Neural cell (in vitro differentiated cells): ENCODE results near the gene MRPL50. TPM values are rescaled to one million over a fixed set of nuclear protein-coding genes. Genes with fewer than 3 reads are reported as not detected.

Experiments
- H2AFZ ChIP-seq: fragments of 200-600, 300-800 bp; sonication (generic), shearing (Covaris generic); 2 replicates; pipeline ENCODE4 v1.6.0; 2014; ENCODE audit warnings: low read depth, mild to moderate bottlenecking, antibody characterized with exemption, low read length, moderate library complexity
- H3F3A ChIP-seq: fragments of 200-600 bp; shearing (Covaris generic); 2 replicates; pipeline ENCODE4 v1.6.1; 2016; ENCODE audit warnings: mild to moderate bottlenecking, moderate library complexity, mixed read lengths, antibody characterized with exemption, low read length; ENCODE audit not compliant: insufficient read depth, poor library complexity, severe bottlenecking
- H3K27ac ChIP-seq: fragments of 200-600, 300-800 bp; sonication (generic), shearing (Covaris generic); 2 replicates; pipeline ENCODE4 v1.5.1; 2014; ENCODE audit warnings: mild to moderate bottlenecking, low read length, moderate library complexity
- H3K27me3 ChIP-seq: fragments of 300-800, 200-600 bp; sonication (generic), shearing (Covaris generic); 2 replicates; pipeline ENCODE4 v1.6.0; 2014; ENCODE audit warnings: mild to moderate bottlenecking, low read depth, low read length, moderate library complexity; ENCODE audit not compliant: insufficient read depth
- H3K36me3 ChIP-seq: fragments of 300-800, 200-600 bp; sonication (generic), shearing (Covaris generic); 2 replicates; pipeline ENCODE4 v1.5.1; 2014; ENCODE audit warnings: mild to moderate bottlenecking, antibody characterized with exemption, low read length, moderate library complexity; ENCODE audit not compliant: insufficient read depth
- H3K4me2 ChIP-seq: fragments of 300-800, 200-600 bp; sonication (generic), shearing (Covaris generic); 2 replicates; pipeline ENCODE4 v1.6.0; 2014; ENCODE audit warnings: mild to moderate bottlenecking, low read length
- H3K4me3 ChIP-seq: fragments of 300-800, 200-600 bp; sonication (generic), shearing (Covaris generic); 2 replicates; pipeline ENCODE4 v1.5.1; 2014; ENCODE audit warnings: mild to moderate bottlenecking, low read length, moderate library complexity
- H3K79me2 ChIP-seq: fragments of 200-600 bp; shearing (Covaris generic); replicated peaks from 2 replicates; pipeline ENCODE4 v1.6.0; 2014; ENCODE audit warnings: mild to moderate bottlenecking, low read length, moderate library complexity; ENCODE audit not compliant: insufficient read depth
- H3K9ac ChIP-seq: fragments of 300-800, 200-600 bp; sonication (generic), shearing (Covaris generic); 2 replicates; pipeline ENCODE4 v1.6.1; 2016; ENCODE audit warnings: mild to moderate bottlenecking, low read length, mixed read lengths
- H3K9me2 ChIP-seq: fragments of 200-600 bp; shearing (Covaris generic); 2 replicates; pipeline ENCODE4 v1.6.1; 2016; ENCODE audit warnings: mild to moderate bottlenecking, low read length, mixed read lengths; ENCODE audit not compliant: insufficient read depth
- H3K9me3 ChIP-seq: fragments of 200-600, 300-800 bp; sonication (generic), shearing (Covaris generic); 2 replicates; pipeline ENCODE4 v1.6.1; 2016; ENCODE audit warnings: mild to moderate bottlenecking, mixed run types, low read length, moderate library complexity, mixed read lengths
- H4K20me1 ChIP-seq: fragments of 200-600 bp; shearing (Covaris generic); 2 replicates; pipeline ENCODE4 v1.6.1; 2016; ENCODE audit warnings: mild to moderate bottlenecking, mixed run types; ENCODE audit not compliant: insufficient read depth
- CTCF ChIP-seq: fragments of 450-650 bp; IDR thresholded peaks from 2 replicates; pipeline ENCODE4 v1.5.1; 2014; ENCODE audit warnings: antibody characterized with exemption, mild to moderate bottlenecking, moderate library complexity; ENCODE audit not compliant: poor library complexity, severe bottlenecking
- EP300 ChIP-seq: fragments of 450-650 bp; conservative IDR thresholded peaks from 2 replicates; pipeline ENCODE4 v1.6.1; 2014; ENCODE audit warnings: antibody characterized with exemption, mild to moderate bottlenecking, moderate library complexity; ENCODE audit not compliant: poor library complexity, severe bottlenecking
- EZH2 ChIP-seq: fragments of 200-600, 300-800 bp; shearing (Covaris generic), sonication (generic); IDR thresholded peaks from 2 replicates; pipeline ENCODE4 v1.6.1; 2014; ENCODE audit warnings: antibody characterized with exemption, low read length, borderline replicate concordance, mild to moderate bottlenecking; ENCODE audit not compliant: insufficient read depth, poor library complexity, severe bottlenecking
- MXI1 ChIP-seq: fragments of 450-650 bp; conservative IDR thresholded peaks from 2 replicates; pipeline ENCODE4 v1.6.1; 2014; ENCODE audit warnings: antibody characterized with exemption, mild to moderate bottlenecking; ENCODE audit not compliant: poor library complexity, severe bottlenecking
- POLR2AphosphoS5 ChIP-seq: IDR thresholded peaks from 2 replicates; pipeline ENCODE4 v1.6.1; 2012
- RAD21 ChIP-seq: fragments of 450-650 bp; conservative IDR thresholded peaks from 2 replicates; pipeline ENCODE4 v1.6.1; 2014; ENCODE audit warnings: antibody characterized with exemption, mild to moderate bottlenecking, moderate library complexity
- REST ChIP-seq: IDR thresholded peaks from 2 replicates; pipeline ENCODE4 v1.6.1; 2012; ENCODE audit warnings: borderline replicate concordance
- SMC3 ChIP-seq: fragments of 450-650 bp; conservative IDR thresholded peaks from 2 replicates; pipeline ENCODE4 v1.6.1; 2014; ENCODE audit warnings: antibody characterized with exemption, mild to moderate bottlenecking, moderate library complexity; ENCODE audit not compliant: poor library complexity
- TAF1 ChIP-seq: IDR thresholded peaks from 2 replicates; pipeline ENCODE4 v1.6.1; 2012; ENCODE audit warnings: low read depth
- polyA plus RNA-seq: library from polyadenylated mRNA; depleted of rRNA; stranded (reverse); fragments of >200 nt; gene quantifications from 2 replicates; pipeline ENCODE4 v1.2.3, GENCODE V29; 2014

MRPL50 gene
- polyA plus RNA-seq, 1 donor from 2014 or later = 35.2 TPM

GRCh38 chr9:101394687-101395086 lies 3.7 kb downstream of the MRPL50 start:
- Histone ChIP-seq H3F3A (no peaks in the 10 kb centered on the region), H3K27me3 (no peaks in the 10 kb centered on the region), H3K79me2 (peaks cover 72% of the 10 kb centered on the region), H3K36me3 (peaks cover 7% of the 10 kb centered on the region), H4K20me1 (no peaks in the 10 kb centered on the region), H3K9me3 (no peaks in the 10 kb centered on the region), H2AFZ (no peak overlapping the region), H3K9me2 (no peaks in the 10 kb centered on the region), H3K4me2 (no peak overlapping the region), H3K9ac (no peak overlapping the region), H3K4me3 (no peak overlapping the region), H3K27ac (no peak overlapping the region)
- TF ChIP-seq EP300 = no peak
- no peak for TF ChIP-seq TAF1
- TF ChIP-seq MXI1 = no peak
- no peak for TF ChIP-seq POLR2AphosphoS5
- TF ChIP-seq CTCF = no peak
- TF ChIP-seq SMC3 = no peak
- TF ChIP-seq RAD21 = no peak
- no peak for TF ChIP-seq EZH2
- no peak for TF ChIP-seq REST

DNA sequence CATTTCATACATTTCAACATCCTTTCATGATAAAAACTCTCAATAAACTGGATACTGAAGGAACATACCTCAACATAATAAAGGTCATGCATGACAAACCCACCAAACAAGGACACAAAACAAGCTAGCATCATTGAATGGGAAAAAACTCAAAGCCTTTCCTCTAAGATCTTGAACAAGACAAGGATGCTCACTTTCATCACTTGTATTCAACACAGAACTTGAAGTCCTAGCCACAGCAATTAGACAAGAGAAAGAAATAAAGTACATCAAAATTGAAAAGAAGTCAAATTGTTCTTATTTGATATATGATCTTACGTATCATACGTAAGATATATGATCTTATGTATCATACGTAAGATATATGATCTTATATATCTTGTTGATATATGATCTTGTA lies 5.3 kb downstream of the MRPL50 start:
- no peaks in the 10 kb centered on the region for H3F3A ChIP-seq
- peaks cover 64% of the 10 kb centered on the region for H3K79me2 ChIP-seq
- H3K27me3 ChIP-seq = no peaks in the 10 kb centered on the region
- H4K20me1 ChIP-seq = no peaks in the 10 kb centered on the region
- H3K36me3 ChIP-seq = peaks cover 7% of the 10 kb centered on the region
- H3K4me3 ChIP-seq = no peak overlapping the region
- H3K9me2 ChIP-seq = no peaks in the 10 kb centered on the region
- H3K27ac ChIP-seq = no peak overlapping the region
- no peak for TF ChIP-seq POLR2AphosphoS5
- TF ChIP-seq RAD21 = no peak
- no peak for TF ChIP-seq EZH2
- no peak for TF ChIP-seq CTCF
- TF ChIP-seq SMC3 = no peak
- TF ChIP-seq MXI1 = no peak
- no peak for TF ChIP-seq EP300
- TF ChIP-seq REST = no peak
- no peak for TF ChIP-seq TAF1
- no peak overlapping the region for H3K9ac ChIP-seq
- no peak overlapping the region for H2AFZ ChIP-seq
- H3K9me3 ChIP-seq = no peaks in the 10 kb centered on the region
- no peak overlapping the region for H3K4me2 ChIP-seq
